ENCODE data around the gene CHCHD5.

GRCh38 chr2:112572005-112572404 is 12.4 kb upstream of the CHCHD5 start:
- TF ChIP-seq CTCF (IDR thresholded peaks at IDR 0.05) (no peak), POLR2A (IDR thresholded peaks at IDR 0.05) (no peak)

All from tibial nerve (tissue), 3 donors.